HCEC 1CT (cell line): Measurements from ENCODE around the gene HSP90AB1.

Experiments used
- DNase-seq: peaks from one replicate; pipeline ENCODE4 v3.0.0-alpha.2; 2017

Gene HSP90AB1

GRCh38 chr6:44235891-44236516 is 10.9 kb upstream of the HSP90AB1 start:
- DNase-seq, result no peak

- peak; percentile 98 for DNase-seq
These were observed 9.7 kb upstream of the HSP90AB1 start for GRCh38 chr6:44237021-44237812.

GRCh38 chr6:44237813-44238433 is 9.0 kb upstream of the HSP90AB1 start:
- DNase-seq, result peak; percentile 60

GRCh38 chr6:44238687-44239350 is 8.1 kb upstream of the HSP90AB1 start:
- DNase-seq, result no peak

GRCh38 chr6:44243345-44243744 is 3.6 kb upstream of the HSP90AB1 start:
- DNase-seq, result no peak

GRCh38 chr6:44245391-44245911 is 1.4 kb upstream of the HSP90AB1 start:
- DNase-seq, result no peak

- peak; percentile 81 for DNase-seq
These were observed 814 bp upstream of the HSP90AB1 start for GRCh38 chr6:44245912-44246662.

GRCh38 chr6:44247338-44248302 is 719 bp downstream of the HSP90AB1 start:
- peak; percentile 27 for DNase-seq

GRCh38 chr6:44248579-44248978 is 1.7 kb downstream of the HSP90AB1 start:
- no peak for DNase-seq

GRCh38 chr6:44249082-44249748 is 2.3 kb downstream of the HSP90AB1 start:
- DNase-seq, result no peak

GRCh38 chr6:44250067-44250717 is 3.3 kb downstream of the HSP90AB1 start:
- DNase-seq, result no peak

- DNase-seq, result no peak
These were observed 3.8 kb downstream of the HSP90AB1 start for GRCh38 chr6:44250718-44251123.

GRCh38 chr6:44251576-44252524 is 4.9 kb downstream of the HSP90AB1 start:
- no peak for DNase-seq

GRCh38 chr6:44253307-44254101 is 6.6 kb downstream of the HSP90AB1 start:
- peak; percentile 35 for DNase-seq

- no peak for DNase-seq
These were observed 7.5 kb downstream of the HSP90AB1 start for GRCh38 chr6:44254191-44255104.

GRCh38 chr6:44255105-44255808 is 8.4 kb downstream of the HSP90AB1 start:
- no peak for DNase-seq
